ENCODE measurements around the gene DCAF10.
"Not testable (repeated sequence)": the region's sequence is repeated elsewhere in the genome, so short reads cannot be mapped to it uniquely, and the experiment has no call there.

Gene DCAF10

DNA sequence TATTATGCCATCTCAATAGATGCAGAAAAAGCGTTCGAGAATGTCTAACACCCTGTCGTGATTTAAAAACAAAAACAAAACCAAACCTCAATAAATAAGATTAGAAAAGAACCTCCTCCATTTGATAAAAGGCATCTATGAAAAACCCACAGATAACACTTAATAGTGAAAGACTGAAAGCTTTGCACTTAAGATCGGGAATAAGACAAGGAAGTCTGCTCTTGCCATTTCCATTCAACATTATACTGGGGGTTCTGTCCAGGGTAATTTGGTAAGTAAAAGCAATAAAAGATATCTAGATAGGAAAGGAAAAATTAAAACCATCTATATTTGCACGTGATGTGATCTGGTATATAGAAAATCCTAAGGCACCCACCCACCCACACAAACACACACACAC lies 8.5 kb upstream of the DCAF10 start:
- DNase-seq: no peak

DNA sequence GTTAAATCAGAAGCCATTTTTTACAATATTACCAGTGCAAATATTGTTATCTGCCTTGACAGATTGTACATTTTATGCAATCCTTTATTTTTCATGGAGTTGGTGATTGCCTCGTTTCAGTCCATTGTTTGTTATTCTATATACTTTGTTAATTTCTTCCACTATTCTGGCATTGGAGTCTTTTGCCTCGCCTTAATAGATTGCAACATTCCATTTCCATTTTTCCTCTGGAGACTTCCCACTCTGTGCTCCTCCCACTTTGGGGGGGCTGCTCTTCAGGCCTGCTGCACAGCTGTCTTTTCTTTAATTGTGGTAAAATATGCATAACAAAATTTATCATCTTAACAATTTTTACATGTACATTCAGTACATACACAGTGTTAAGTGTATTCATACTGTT lies 4.4 kb upstream of the DCAF10 start:
- DNase-seq: no peak

DNA sequence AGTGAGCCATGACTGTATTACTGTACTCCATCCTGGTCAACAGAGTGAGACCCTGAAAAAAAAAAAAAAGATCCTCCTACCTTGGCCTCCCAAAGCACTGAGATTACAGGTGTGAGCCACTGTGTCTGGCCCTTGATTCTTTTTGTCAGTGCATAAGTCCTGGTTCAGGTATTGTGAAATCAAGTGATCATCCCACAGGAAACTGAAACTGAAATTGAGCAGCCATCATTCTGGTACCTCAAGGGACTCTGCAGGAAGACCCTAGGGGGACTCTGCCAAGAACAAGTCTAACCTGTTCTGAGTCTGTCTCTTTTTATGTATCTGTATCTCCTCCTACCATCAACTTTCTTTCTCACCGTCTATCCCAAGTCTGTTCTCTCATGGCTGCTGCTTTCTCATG lies 1.9 kb upstream of the DCAF10 start:
- DNase-seq: no peak

DNA sequence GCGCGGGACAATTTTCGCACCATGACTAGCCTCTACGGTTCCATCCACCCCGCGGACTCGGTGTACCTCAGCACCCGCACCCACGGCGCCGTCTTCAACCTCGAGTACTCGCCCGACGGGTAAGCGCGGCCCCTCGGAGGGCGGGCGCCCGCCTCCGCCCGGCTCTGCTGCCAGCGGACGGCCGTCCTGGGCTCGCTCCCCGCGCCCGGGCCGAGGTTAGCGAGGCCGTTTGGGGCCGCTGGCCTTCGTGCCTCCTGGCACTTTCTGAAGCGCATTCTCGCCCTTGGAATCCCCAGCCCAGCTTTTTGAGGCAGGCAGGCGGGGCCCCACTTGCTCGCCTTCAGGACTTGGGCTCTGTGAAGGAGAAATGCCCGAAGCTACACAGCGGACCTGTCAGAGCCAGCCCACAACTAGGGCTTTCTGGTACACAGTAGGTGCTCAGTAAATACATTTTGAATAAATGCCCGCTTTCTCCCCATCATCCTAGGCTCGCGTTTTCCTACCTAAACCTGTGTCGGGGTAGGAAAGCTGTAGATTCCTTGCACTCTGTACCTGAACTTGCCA lies 772 bp downstream of the DCAF10 start:
- no peak for DNase-seq

- no peak for DNase-seq
Observed at GRCh38 chr9:37801959-37802711, 1.5 kb downstream of the DCAF10 start.

DNA sequence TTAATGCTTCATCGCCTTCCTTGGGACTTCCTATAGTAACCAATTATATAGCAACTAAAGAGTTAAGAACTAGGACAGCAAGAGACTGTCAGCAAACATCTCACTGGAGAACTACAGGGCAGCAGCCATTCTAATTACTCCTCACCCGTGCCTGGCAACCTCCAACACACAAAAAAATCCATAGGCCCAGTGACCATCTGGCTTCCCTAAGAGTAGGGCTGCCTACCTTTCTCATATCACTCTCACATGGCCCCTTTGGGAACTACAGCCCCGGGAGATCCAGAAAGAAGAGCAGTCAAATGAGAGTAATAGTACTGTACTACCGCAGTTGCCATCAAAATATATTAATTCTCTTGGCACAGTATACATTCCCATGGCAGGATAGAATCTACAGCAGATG lies 5.7 kb downstream of the DCAF10 start:
- no peak for DNase-seq

DNA sequence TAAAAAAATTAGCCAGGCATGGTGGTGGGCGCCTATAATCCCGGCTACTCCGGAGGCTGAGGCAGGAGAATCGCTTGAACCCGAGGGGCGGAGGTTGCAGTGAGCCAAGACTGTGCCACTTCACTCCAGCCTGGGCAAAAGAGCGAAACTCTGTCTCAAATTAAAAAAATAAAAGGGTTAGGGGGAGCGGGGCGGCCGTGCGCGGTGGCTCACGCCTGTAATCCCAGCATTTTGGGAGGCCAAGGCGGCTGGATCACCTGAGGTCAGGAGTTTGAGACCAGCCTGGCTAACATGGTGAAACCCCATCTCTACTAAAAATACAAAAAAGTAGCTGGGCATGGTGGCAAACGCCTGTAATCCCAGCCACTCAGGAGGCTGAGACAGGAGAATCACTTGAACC lies 9.1 kb downstream of the DCAF10 start:
- DNase-seq: not testable (repeated sequence)

GRCh38 chr9:37811906-37812476 lies 11.4 kb downstream of the DCAF10 start:
- no peak for DNase-seq

- no peak for DNase-seq
Observed at GRCh38 chr9:37812773-37813379, 12.3 kb downstream of the DCAF10 start.

GRCh38 chr9:37818849-37819248 lies 18.3 kb downstream of the DCAF10 start:
- DNase-seq: no peak

DNA sequence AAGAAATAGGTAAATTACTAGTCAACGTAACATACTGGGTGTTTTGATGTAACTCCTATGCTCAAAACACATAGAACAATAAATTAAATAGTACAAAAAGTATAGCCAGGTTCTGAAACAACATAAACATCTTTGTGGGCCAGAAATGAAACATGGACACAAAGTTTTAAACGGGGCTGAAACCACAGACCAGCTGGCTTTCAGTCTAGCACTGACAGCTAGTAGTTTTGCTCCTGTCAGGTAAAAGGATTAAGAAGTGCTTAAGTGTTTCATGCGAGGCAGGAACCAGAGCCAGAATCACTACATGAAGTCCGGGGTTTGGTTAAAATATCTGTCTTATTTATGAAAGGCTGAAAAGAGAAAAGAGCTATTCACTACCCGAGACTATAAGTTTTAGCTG lies 19.5 kb downstream of the DCAF10 start:
- no peak for DNase-seq

DNA sequence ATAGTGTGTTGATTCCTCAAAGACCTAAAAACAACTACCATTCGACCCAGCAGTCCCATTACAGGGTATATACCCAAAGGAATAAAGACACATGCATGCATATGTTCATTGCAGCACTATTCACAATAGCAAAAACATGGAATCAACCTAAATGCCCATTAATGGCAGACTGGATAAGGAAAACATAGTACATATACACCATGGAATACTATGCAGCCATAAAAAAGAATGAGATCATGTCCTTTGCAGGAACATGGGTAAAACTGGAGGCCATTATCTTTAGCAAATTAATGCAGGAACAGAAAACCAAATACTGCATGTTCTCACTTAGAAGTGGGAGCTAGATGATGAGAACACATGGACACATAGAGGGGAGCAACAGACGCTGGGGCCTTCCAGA lies 24.6 kb downstream of the DCAF10 start:
- not testable (repeated sequence) for DNase-seq

DNA sequence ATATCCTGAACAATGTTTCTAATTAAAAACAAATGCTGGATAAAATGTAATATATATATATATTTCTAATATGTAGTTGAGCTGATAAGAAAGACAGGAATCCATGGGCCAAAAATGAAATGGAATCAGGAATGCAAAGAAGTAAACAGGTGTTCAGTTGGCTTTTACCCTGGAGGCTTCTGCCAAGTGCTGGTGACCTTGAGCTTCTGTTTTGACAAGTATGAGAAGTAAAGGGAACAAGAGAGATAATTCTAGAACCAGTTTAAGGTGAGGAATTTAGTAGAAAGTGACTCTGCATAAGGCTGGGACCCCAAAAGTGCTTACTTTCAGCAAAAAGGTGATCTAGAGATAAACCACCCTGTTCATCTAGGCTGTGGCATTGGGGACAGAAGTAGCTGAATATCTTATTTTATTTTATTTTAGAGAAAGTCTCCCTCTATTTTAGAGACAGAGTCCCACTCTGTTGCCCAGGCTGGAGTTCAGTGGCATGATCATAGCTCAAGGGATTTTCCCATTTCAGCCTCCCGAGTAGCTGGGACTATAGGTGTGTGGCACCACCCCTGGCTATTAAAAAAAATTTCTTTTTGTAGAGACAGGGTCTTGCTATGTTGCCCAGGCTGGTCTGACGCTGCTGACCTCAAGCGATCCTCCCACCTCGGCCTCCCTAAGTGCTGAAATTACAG lies 27.0 kb downstream of the DCAF10 start:
- no peak for DNase-seq

- DNase-seq: no peak
Observed at GRCh38 chr9:37835821-37836220, 35.2 kb downstream of the DCAF10 start.

GRCh38 chr9:37836386-37836785 lies 35.8 kb downstream of the DCAF10 start:
- DNase-seq: peak; percentile 22

GRCh38 chr9:37839496-37840461 lies 39.2 kb downstream of the DCAF10 start:
- DNase-seq: no peak

- DNase-seq: no peak
Observed at GRCh38 chr9:37840560-37841194, 40.1 kb downstream of the DCAF10 start.

- DNase-seq: no peak
Observed at GRCh38 chr9:37852222-37852621, 51.6 kb downstream of the DCAF10 start.

DNA sequence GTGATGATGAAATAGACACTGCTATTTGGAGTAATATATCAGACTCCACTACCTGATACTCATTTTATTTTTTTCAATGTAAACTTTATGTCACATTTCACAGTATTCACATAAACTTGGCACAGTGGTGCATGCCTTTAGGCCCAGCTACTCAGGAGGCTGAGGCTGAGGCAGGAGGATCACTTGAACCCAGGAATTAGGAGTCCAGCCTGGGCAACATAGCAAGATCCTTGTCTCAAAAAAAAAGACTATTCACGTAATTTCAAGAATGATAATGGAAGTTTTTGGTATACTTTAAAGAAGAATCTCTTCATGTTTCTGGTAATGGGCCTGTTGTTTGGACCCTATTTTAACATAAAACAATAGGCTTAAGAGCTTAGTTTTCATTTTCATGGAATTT lies 56.0 kb downstream of the DCAF10 start:
- no peak for DNase-seq

DNA sequence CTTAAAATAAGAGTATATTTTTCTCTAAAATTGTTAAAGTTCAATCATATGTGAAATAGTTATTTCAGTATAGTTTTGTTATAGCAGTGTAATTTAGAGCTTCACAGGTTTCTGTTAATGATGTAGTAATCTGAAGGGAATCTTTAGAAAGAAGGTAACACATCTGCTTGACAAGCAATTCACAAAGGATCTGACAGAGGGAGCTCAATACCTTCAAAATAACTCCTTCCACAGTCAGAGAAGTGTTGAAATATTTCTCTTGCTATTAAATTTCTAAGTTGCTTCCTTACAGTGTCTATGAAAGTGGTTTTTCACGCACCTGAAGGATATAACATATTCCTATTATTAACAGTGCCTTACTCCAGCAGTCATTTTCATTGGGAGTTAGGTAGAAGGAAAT lies 58.4 kb downstream of the DCAF10 start:
- DNase-seq: no peak

DNA sequence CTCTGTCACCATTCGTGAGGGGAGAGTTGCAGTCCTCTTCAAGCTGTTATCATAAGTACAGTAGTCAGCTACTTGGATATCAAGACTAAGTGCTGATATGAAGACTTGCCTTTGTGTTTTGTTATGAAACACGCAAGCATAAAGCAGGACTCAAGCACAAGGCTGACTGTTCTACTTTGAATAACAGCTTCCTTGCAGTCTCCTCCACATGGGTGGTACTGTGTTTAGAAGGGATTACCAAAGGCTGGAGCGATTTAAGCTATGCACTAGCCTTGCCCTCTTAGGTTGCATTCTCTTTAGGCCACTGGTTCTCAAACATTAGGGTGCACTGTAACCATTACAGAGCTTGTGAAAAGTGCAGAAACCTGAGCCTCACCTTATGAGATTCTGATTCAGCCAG lies 61.9 kb downstream of the DCAF10 start:
- no peak for DNase-seq

Data from NCI-H2227 treated with DMSO at 0.1 percent for 48 hours (cell line).